WTC11 (cell line): ENCODE measurements around the gene STARD7. TPM values are rescaled to one million over a fixed set of nuclear protein-coding genes. Genes with fewer than 3 reads are reported as not detected.

Experiments
- ATAC-seq: fragments of 200-7000 bp; cut with Tn5 transposase; 2 replicates; pipeline ENCODE4 v1.10.0; 2021; ENCODE audit warnings: mild to moderate bottlenecking, moderate library complexity
- CTCF ChIA-PET: fragments of 300-600 bp; sonication (Branson Sonifier 250); formaldehyde crosslinking; loops from one replicate; lab custom pipeline; 2021; ENCODE audit warnings: antibody characterized with exemption; lab: Charles Lee
- POLR2A ChIA-PET: fragments of 350-600 bp; sonication (Branson Sonifier 250); formaldehyde crosslinking; loops from one replicate; lab custom pipeline; 2021; ENCODE audit warnings: antibody characterized with exemption; lab: Charles Lee
- DNase-seq: peaks from one replicate; pipeline ENCODE4 v3.0.0; 2021; ENCODE audit warnings: low spot score
- H3K27ac Mint-ChIP-seq: 2 replicates; pipeline ENCODE4 v1.8.0; 2021; ENCODE audit warnings: mixed read lengths
- H3K27me3 Mint-ChIP-seq: 2 replicates; pipeline ENCODE4 v1.8.0; 2021; ENCODE audit warnings: low read depth, mild to moderate bottlenecking, moderate library complexity, mixed read lengths
- H3K36me3 Mint-ChIP-seq: 2 replicates; pipeline ENCODE4 v1.8.0; 2021; ENCODE audit warnings: mixed read lengths
- H3K4me1 Mint-ChIP-seq: 2 replicates; pipeline ENCODE4 v1.8.0; 2022; ENCODE audit warnings: mixed read lengths
- H3K4me3 Mint-ChIP-seq: 2 replicates; pipeline ENCODE4 v1.8.0; 2021; ENCODE audit warnings: mild to moderate bottlenecking, moderate library complexity, mixed read lengths
- H3K9me3 Mint-ChIP-seq: 2 replicates; pipeline ENCODE4 v1.8.0; 2021; ENCODE audit warnings: mixed read lengths
- CREM ChIP-seq: sonication (generic); formaldehyde crosslinking; IDR thresholded peaks from 2 replicates; pipeline ENCODE4 v1.8.1; 2022; ENCODE audit warnings: mild to moderate bottlenecking, missing genetic modification reagents, moderate library complexity
- ETV6 ChIP-seq: sonication (generic); formaldehyde crosslinking; IDR thresholded peaks from 2 replicates; pipeline ENCODE4 v1.8.1; 2022; ENCODE audit warnings: mild to moderate bottlenecking, missing genetic modification reagents
- FOXK1 ChIP-seq: sonication (generic); formaldehyde crosslinking; IDR thresholded peaks from 2 replicates; pipeline ENCODE4 v1.8.0; 2022; ENCODE audit warnings: mild to moderate bottlenecking, moderate library complexity, missing genetic modification reagents
- FOXP1 ChIP-seq: sonication (generic); formaldehyde crosslinking; IDR thresholded peaks from 2 replicates; pipeline ENCODE4 v1.8.0; 2022; ENCODE audit warnings: missing genetic modification reagents, mild to moderate bottlenecking, moderate library complexity, borderline replicate concordance
- JAZF1 ChIP-seq: fragments of 250-450 bp; sonication (Bioruptor Pico); IDR thresholded peaks from 2 replicates; pipeline ENCODE4 v1.9.0; 2021; ENCODE audit warnings: moderate library complexity, mild to moderate bottlenecking, inconsistent platforms
- NFE2L1 ChIP-seq: sonication (generic); formaldehyde crosslinking; IDR thresholded peaks from 2 replicates; pipeline ENCODE4 v1.8.1; 2023; ENCODE audit warnings: missing genetic modification reagents
- NR3C1 ChIP-seq: sonication (generic); formaldehyde crosslinking; conservative IDR thresholded peaks from 2 replicates; pipeline ENCODE4 v1.8.1; 2023; ENCODE audit warnings: low read depth, mild to moderate bottlenecking, missing genetic modification reagents
- SMAD3 ChIP-seq: sonication (generic); formaldehyde crosslinking; IDR thresholded peaks from 2 replicates; pipeline ENCODE4 v1.8.0; 2022; ENCODE audit warnings: missing genetic modification reagents, mild to moderate bottlenecking, borderline replicate concordance
- SOX15 ChIP-seq: fragments of 250-450 bp; sonication (Bioruptor Pico); IDR thresholded peaks from 2 replicates; pipeline ENCODE4 v1.9.0; 2021; ENCODE audit warnings: mild to moderate bottlenecking
- TCF7 ChIP-seq: sonication (generic); formaldehyde crosslinking; IDR thresholded peaks from 2 replicates; pipeline ENCODE4 v1.8.0; 2022; ENCODE audit warnings: mild to moderate bottlenecking, low read depth, missing genetic modification reagents, moderate library complexity
- TEAD1 ChIP-seq: sonication (generic); formaldehyde crosslinking; IDR thresholded peaks from 2 replicates; pipeline ENCODE4 v1.8.0; 2022; ENCODE audit warnings: mild to moderate bottlenecking, missing genetic modification reagents
- TEAD4 ChIP-seq: sonication (generic); formaldehyde crosslinking; IDR thresholded peaks from 2 replicates; pipeline ENCODE4 v1.8.0; 2022; ENCODE audit warnings: mild to moderate bottlenecking, missing genetic modification reagents
- ZNF121 ChIP-seq: sonication (generic); formaldehyde crosslinking; IDR thresholded peaks from 2 replicates; pipeline ENCODE4 v1.8.0; 2023; ENCODE audit warnings: missing genetic modification reagents
- ZNF138 ChIP-seq: sonication (generic); formaldehyde crosslinking; conservative IDR thresholded peaks from 2 replicates; pipeline ENCODE4 v1.8.1; 2022; ENCODE audit warnings: mild to moderate bottlenecking, moderate library complexity, missing genetic modification reagents
- total RNA-seq: library from RNA; stranded (reverse); gene quantifications from 3 replicates; pipeline ENCODE4 v1.2.3, GENCODE V29; 2021
- TF ChIP-seq, protein P1 (sequence below): sonication (generic); formaldehyde crosslinking; IDR thresholded peaks from 2 replicates; pipeline ENCODE4 v1.8.0; 2022; ENCODE audit warnings: mild to moderate bottlenecking, missing genetic modification reagents
- TF ChIP-seq, protein P2 (sequence below): sonication (generic); formaldehyde crosslinking; IDR thresholded peaks from 2 replicates; pipeline ENCODE4 v1.8.0; 2023; ENCODE audit warnings: mild to moderate bottlenecking, missing genetic modification reagents
- TF ChIP-seq, protein P3 (sequence below): sonication (generic); formaldehyde crosslinking; IDR thresholded peaks from 2 replicates; pipeline ENCODE4 v1.8.1; 2022; ENCODE audit warnings: low read depth, mild to moderate bottlenecking, moderate library complexity, missing genetic modification reagents, borderline replicate concordance
- TF ChIP-seq, protein P4 (sequence below): fragments of 250-450 bp; sonication (Bioruptor Pico); IDR thresholded peaks from 2 replicates; pipeline ENCODE4 v2.1.2; 2022; ENCODE audit warnings: mild to moderate bottlenecking, moderate library complexity
- TF ChIP-seq, protein P5 (sequence below): sonication (generic); formaldehyde crosslinking; IDR thresholded peaks from 2 replicates; pipeline ENCODE4 v1.8.0; 2022; ENCODE audit warnings: missing genetic modification reagents
- TF ChIP-seq, protein P6 (sequence below): sonication (generic); formaldehyde crosslinking; IDR thresholded peaks from 2 replicates; pipeline ENCODE4 v1.8.0; 2022; ENCODE audit warnings: mild to moderate bottlenecking, missing genetic modification reagents
- TF ChIP-seq, protein P7 (sequence below): sonication (generic); formaldehyde crosslinking; IDR thresholded peaks from 2 replicates; pipeline ENCODE4 v1.8.1; 2023; ENCODE audit warnings: mild to moderate bottlenecking, missing genetic modification reagents, moderate library complexity
- TF ChIP-seq, protein P8 (sequence below): fragments of 250-450 bp; sonication (Bioruptor Pico); IDR thresholded peaks from 2 replicates; pipeline ENCODE4 v1.8.0; 2021; ENCODE audit warnings: mild to moderate bottlenecking

Gene STARD7
- total RNA-seq, 1 experiment from 2014 or later = 217 TPM

DNA sequence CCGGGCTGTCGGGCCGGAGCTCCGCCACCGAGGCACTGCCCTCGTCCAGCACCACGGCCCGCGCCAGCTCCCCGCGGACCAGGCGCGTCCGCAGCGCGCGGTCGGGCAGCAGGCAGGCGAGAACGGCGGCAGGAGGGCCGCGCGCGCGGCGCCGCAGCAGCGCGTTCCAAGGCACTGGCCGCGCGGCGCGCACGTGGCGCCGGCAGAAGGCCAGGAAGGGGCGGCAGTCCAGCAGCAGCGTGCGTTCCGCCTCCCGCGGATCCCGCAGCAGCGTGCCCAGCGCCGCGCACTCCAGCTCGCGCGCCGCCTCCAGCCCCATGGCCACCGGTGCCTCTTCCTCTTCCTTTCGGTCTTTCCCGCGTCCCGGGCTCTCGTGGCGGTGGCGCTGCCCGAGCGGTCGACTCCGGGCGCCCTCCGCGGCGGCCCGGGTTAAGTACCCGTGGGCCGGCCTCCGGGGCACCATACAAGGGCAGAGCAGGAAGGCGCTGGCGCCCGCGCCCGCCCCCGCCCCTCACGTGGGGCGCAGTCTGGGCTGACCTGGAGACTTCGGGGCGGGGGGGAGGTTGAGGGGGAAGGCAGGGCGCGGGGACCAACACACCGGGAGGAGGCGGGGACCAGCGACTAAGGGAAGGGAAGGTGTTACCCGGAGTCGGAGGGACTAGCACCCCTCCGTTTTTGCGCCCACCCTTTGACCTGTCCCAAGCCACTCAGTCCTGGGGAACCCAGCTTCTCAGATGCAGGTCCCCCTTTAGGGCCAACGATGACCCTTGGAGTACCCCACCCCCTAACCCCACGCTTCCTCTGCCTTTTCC is 63.4 kb downstream of the STARD7 start, which contains the start of gene DUSP2:
TSS of gene DUSP2 (minus strand) at position 405 of the 812 bp plus-strand sequence. CDS start at position 319, 86 bp downstream.
- peaks cover 25% of the 10 kb centered on the region for H3K4me1 Mint-ChIP-seq
- no peaks in the 10 kb centered on the region for H3K9me3 Mint-ChIP-seq
- ChIA-PET POLR2A (no interaction called here), CTCF (interaction anchor here (1.2 to 9.4 kb wide), 6 partner anchors 21 to 153 kb away, joined by 3 to 214 read pairs (median 4); no protein-coding TSS in a partner anchor)
- ATAC-seq (peak; percentile 38), DNase-seq (peak; percentile 54)
- H3K27me3 Mint-ChIP-seq = peaks cover 35% of the 10 kb centered on the region
- H3K4me3 Mint-ChIP-seq = peak within 1 kb of the TSS; percentile 76
- no peak within 1 kb of the TSS for H3K27ac Mint-ChIP-seq
- no peaks in the 10 kb centered on the region for H3K36me3 Mint-ChIP-seq
- TF ChIP-seq, protein P1, sequence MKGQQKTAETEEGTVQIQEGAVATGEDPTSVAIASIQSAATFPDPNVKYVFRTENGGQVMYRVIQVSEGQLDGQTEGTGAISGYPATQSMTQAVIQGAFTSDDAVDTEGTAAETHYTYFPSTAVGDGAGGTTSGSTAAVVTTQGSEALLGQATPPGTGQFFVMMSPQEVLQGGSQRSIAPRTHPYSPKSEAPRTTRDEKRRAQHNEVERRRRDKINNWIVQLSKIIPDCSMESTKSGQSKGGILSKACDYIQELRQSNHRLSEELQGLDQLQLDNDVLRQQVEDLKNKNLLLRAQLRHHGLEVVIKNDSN (CRISPR knock-in tag) = peak; percentile 74; the same call in 1 of the 2 replicates
- TF ChIP-seq FOXP1 (CRISPR knock-in tag) (peak; percentile 99), ETV6 (CRISPR knock-in tag) (peak; percentile 90), NR3C1 (peak; percentile 55; the same call in 1 of the 2 replicates), TEAD1 (peak; percentile 95), NFE2L1 (CRISPR knock-in tag) (peak; percentile 88), SOX15 (CRISPR knock-in tag) (no peak), CREM (peak; percentile 68; the same call in 1 of the 2 replicates), TEAD4 (CRISPR knock-in tag) (peak; percentile 80; the same call in 1 of the 2 replicates), JAZF1 (CRISPR knock-in tag) (no peak), TCF7 (CRISPR knock-in tag) (peak; percentile 97), ZNF138 (CRISPR knock-in tag) (no peak), SMAD3 (CRISPR knock-in tag) (0 out of 2 replicates have a peak, but pooled peaks have one; percentile 68), ZNF121 (CRISPR knock-in tag) (no peak), FOXK1 (CRISPR knock-in tag) (peak; percentile 88; the same call in 1 of the 2 replicates)
- TF ChIP-seq, protein P2, sequence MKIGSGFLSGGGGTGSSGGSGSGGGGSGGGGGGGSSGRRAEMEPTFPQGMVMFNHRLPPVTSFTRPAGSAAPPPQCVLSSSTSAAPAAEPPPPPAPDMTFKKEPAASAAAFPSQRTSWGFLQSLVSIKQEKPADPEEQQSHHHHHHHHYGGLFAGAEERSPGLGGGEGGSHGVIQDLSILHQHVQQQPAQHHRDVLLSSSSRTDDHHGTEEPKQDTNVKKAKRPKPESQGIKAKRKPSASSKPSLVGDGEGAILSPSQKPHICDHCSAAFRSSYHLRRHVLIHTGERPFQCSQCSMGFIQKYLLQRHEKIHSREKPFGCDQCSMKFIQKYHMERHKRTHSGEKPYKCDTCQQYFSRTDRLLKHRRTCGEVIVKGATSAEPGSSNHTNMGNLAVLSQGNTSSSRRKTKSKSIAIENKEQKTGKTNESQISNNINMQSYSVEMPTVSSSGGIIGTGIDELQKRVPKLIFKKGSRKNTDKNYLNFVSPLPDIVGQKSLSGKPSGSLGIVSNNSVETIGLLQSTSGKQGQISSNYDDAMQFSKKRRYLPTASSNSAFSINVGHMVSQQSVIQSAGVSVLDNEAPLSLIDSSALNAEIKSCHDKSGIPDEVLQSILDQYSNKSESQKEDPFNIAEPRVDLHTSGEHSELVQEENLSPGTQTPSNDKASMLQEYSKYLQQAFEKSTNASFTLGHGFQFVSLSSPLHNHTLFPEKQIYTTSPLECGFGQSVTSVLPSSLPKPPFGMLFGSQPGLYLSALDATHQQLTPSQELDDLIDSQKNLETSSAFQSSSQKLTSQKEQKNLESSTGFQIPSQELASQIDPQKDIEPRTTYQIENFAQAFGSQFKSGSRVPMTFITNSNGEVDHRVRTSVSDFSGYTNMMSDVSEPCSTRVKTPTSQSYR (CRISPR knock-in tag) = no peak
- TF ChIP-seq, protein P3, sequence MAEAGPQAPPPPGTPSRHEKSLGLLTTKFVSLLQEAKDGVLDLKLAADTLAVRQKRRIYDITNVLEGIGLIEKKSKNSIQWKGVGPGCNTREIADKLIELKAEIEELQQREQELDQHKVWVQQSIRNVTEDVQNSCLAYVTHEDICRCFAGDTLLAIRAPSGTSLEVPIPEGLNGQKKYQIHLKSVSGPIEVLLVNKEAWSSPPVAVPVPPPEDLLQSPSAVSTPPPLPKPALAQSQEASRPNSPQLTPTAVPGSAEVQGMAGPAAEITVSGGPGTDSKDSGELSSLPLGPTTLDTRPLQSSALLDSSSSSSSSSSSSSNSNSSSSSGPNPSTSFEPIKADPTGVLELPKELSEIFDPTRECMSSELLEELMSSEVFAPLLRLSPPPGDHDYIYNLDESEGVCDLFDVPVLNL = peak; percentile 86; the same call in 1 of the 2 replicates
- TF ChIP-seq, protein P4, sequence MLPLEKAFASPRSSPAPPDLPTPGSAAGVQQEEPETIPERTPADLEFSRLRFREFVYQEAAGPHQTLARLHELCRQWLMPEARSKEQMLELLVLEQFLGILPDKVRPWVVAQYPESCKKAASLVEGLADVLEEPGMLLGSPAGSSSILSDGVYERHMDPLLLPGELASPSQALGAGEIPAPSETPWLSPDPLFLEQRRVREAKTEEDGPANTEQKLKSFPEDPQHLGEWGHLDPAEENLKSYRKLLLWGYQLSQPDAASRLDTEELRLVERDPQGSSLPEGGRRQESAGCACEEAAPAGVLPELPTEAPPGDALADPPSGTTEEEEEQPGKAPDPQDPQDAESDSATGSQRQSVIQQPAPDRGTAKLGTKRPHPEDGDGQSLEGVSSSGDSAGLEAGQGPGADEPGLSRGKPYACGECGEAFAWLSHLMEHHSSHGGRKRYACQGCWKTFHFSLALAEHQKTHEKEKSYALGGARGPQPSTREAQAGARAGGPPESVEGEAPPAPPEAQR (CRISPR knock-in tag) = no peak
- TF ChIP-seq, protein P5, sequence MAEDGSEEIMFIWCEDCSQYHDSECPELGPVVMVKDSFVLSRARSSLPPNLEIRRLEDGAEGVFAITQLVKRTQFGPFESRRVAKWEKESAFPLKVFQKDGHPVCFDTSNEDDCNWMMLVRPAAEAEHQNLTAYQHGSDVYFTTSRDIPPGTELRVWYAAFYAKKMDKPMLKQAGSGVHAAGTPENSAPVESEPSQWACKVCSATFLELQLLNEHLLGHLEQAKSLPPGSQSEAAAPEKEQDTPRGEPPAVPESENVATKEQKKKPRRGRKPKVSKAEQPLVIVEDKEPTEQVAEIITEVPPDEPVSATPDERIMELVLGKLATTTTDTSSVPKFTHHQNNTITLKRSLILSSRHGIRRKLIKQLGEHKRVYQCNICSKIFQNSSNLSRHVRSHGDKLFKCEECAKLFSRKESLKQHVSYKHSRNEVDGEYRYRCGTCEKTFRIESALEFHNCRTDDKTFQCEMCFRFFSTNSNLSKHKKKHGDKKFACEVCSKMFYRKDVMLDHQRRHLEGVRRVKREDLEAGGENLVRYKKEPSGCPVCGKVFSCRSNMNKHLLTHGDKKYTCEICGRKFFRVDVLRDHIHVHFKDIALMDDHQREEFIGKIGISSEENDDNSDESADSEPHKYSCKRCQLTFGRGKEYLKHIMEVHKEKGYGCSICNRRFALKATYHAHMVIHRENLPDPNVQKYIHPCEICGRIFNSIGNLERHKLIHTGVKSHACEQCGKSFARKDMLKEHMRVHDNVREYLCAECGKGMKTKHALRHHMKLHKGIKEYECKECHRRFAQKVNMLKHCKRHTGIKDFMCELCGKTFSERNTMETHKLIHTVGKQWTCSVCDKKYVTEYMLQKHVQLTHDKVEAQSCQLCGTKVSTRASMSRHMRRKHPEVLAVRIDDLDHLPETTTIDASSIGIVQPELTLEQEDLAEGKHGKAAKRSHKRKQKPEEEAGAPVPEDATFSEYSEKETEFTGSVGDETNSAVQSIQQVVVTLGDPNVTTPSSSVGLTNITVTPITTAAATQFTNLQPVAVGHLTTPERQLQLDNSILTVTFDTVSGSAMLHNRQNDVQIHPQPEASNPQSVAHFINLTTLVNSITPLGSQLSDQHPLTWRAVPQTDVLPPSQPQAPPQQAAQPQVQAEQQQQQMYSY = no peak; the same call in 1 of the 2 replicates
- TF ChIP-seq, protein P6, sequence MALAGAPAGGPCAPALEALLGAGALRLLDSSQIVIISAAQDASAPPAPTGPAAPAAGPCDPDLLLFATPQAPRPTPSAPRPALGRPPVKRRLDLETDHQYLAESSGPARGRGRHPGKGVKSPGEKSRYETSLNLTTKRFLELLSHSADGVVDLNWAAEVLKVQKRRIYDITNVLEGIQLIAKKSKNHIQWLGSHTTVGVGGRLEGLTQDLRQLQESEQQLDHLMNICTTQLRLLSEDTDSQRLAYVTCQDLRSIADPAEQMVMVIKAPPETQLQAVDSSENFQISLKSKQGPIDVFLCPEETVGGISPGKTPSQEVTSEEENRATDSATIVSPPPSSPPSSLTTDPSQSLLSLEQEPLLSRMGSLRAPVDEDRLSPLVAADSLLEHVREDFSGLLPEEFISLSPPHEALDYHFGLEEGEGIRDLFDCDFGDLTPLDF (CRISPR knock-in tag) = peak; percentile 91; the same call in 1 of the 2 replicates
- TF ChIP-seq, protein P7, sequence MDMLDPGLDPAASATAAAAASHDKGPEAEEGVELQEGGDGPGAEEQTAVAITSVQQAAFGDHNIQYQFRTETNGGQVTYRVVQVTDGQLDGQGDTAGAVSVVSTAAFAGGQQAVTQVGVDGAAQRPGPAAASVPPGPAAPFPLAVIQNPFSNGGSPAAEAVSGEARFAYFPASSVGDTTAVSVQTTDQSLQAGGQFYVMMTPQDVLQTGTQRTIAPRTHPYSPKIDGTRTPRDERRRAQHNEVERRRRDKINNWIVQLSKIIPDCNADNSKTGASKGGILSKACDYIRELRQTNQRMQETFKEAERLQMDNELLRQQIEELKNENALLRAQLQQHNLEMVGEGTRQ = peak; percentile 55
- TF ChIP-seq, protein P8, sequence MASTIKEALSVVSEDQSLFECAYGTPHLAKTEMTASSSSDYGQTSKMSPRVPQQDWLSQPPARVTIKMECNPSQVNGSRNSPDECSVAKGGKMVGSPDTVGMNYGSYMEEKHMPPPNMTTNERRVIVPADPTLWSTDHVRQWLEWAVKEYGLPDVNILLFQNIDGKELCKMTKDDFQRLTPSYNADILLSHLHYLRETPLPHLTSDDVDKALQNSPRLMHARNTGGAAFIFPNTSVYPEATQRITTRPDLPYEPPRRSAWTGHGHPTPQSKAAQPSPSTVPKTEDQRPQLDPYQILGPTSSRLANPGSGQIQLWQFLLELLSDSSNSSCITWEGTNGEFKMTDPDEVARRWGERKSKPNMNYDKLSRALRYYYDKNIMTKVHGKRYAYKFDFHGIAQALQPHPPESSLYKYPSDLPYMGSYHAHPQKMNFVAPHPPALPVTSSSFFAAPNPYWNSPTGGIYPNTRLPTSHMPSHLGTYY (CRISPR knock-in tag) = no peak
